ENCODE measurements around the gene ISYNA1. TPM values are rescaled to one million over a fixed set of nuclear protein-coding genes. Genes with fewer than 3 reads are reported as not detected.
"Not testable (repeated sequence)": the region's sequence is repeated elsewhere in the genome, so short reads cannot be mapped to it uniquely, and the experiment has no call there.

ISYNA1 gene
- total RNA-seq, 2 experiments from 2014 or later: 19.3 to 20.0 TPM

DNA sequence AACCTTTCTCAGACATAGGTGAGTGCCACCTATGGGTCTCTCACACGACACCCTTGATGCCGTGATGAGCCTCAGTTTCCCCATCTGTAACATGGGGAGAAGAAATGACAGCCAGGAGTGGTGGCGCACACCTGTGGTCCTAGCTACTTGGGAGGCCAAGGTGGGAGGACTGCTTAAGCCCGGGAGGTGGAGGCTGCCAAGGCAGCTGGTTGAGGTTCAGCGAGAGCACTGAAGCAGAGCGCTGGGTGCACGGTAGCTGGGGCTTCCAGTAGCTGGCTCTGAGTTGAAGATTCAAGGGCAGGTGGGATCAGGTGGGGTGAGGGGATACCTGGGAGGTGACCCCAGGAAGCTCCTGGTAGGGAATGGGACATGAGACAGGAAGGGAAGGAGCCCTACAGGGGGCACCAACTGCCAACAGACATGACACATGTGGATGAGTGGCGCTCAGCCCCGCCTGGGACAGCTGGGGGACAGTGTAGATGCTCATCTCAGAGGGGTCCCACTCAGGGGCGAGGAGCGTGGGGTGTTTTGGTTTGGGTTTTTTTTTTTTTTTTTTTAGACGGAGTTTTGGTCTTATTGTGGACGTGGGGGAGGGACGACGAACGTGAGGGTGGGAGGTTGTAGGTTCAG, 25.2 kb downstream of the ISYNA1 start:
- H3K27ac Mint-ChIP-seq: peak overlapping the region; percentile 28
- peaks cover 31% of the 10 kb centered on the region for H3K4me1 Mint-ChIP-seq (ENCODE audit: low read depth)
- DNase-seq: no peak
- no peak overlapping the region for H3K4me3 Mint-ChIP-seq
- ChIA-PET POLR2A (no interaction called here), CTCF (interaction anchor here (0.6 to 6.7 kb wide), 8 partner anchors 11 to 349 kb away, joined by 3 to 85 read pairs (median 9); partner anchors contain the start of gene GDF15)
- H3K27me3 Mint-ChIP-seq: peaks cover 17% of the 10 kb centered on the region
- intact Hi-C loops (cut with micrococcal nuclease): loop anchor here (5.0 to 10.0 kb wide), 2 partner anchors 35 to 318 kb away; partner anchors contain the start of gene MAST3
- H3K36me3 Mint-ChIP-seq: no peaks in the 10 kb centered on the region
- H3K9me3 Mint-ChIP-seq: no peaks in the 10 kb centered on the region

DNA sequence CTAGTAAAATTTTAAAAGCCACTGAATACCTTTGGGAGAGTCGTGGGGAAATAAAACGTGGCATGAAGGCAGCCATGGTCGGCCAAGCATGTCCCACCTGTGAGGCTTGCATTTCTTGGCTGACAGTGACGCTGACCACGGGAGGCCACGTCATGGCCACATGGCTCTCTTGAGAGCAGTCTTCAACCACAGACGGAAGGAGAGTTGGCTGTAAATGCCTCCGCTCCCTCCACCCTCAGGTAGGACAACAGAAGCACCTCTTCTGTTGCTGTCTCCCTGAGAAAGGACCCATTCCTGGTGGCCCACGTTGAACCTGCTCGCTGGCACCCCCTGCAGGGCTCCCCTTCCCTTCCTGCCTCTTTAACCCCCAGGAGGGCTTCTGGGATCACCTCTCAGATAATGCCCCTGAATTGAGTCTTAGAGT, 29.9 kb downstream of the ISYNA1 start:
- CTCF ChIA-PET: no interaction called here
- DNase-seq: peak; percentile 46
- no peaks in the 10 kb centered on the region for H3K9me3 Mint-ChIP-seq

DNA sequence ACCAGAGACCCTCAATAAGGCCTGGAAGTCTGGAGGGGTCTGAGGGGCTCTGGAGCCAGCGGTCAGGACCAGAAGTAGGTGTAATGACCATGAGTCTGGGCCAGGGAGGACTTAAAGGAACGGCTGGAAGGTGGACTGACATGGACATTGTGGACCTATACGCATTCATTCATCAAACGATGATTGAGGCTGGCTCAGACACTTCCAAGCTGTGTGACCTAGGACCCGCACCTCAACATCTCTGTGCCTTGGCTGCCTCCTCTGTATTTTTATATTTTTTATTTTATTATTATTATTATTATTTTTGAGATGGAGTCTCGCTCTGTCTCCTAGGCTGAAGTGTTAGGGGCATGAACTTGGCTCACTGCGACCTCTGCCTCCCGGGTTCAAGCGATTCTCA, 31.2 kb downstream of the ISYNA1 start:
- CTCF ChIA-PET: interaction anchor here (0.6 kb wide), 1 partner anchor 178 kb away, joined by 3 read pairs; no protein-coding TSS in a partner anchor
- intact Hi-C loops (cut with micrococcal nuclease): loop anchor here (5.0 kb wide), 1 partner anchor 64 kb away; the partner anchor contains the start of gene PGPEP1
- Mint-ChIP-seq H3K4me1 (ENCODE audit: low read depth) (peaks cover 5% of the 10 kb centered on the region), H3K27me3 (peaks cover 4% of the 10 kb centered on the region), H3K4me3 (no peak overlapping the region), H3K36me3 (no peaks in the 10 kb centered on the region), H3K27ac (no peak overlapping the region), H3K9me3 (no peaks in the 10 kb centered on the region)
- POLR2A ChIA-PET: no interaction called here
- DNase-seq: no peak

More for the DNA sequence above, 29.9 kb downstream of the ISYNA1 start:
- intact Hi-C loops (cut with micrococcal nuclease): loop anchor here (5.0 kb wide), 1 partner anchor 66 kb away; the partner anchor contains the start of gene PGPEP1
- Mint-ChIP-seq H3K27me3 (peaks cover 8% of the 10 kb centered on the region), H3K4me1 (ENCODE audit: low read depth) (peaks cover 5% of the 10 kb centered on the region), H3K36me3 (no peaks in the 10 kb centered on the region), H3K27ac (no peak overlapping the region), H3K4me3 (no peak overlapping the region)
- POLR2A ChIA-PET: no interaction called here

DNA sequence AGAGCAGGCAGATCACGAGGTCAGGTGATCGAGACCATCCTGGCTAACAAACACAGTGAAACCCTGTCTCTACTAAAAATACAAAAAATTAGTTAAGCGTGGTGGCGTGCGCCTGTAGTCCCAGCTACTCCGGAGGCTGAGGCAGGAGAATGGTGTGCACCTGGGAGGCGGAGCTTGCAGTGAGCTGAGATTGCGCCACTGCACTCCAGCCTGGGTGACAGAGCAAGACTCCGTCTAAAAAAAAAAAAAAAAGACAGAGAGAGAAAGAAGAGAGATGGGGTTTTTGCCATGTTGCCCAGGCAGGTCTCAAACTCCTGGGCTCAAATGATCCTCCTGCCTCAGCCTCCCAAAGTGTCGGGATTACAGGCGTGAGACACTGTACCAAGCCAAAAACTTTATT, 32.2 kb downstream of the ISYNA1 start:
- H3K4me3 Mint-ChIP-seq; H3K27me3 Mint-ChIP-seq; H3K36me3 Mint-ChIP-seq; H3K9me3 Mint-ChIP-seq; POLR2A ChIA-PET; H3K4me1 Mint-ChIP-seq (ENCODE audit: low read depth); H3K27ac Mint-ChIP-seq; CTCF ChIA-PET; DNase-seq: not testable (repeated sequence)
- intact Hi-C loops (cut with micrococcal nuclease): loop anchor here (5.0 kb wide), 1 partner anchor 63 kb away; the partner anchor contains the start of gene PGPEP1

DNA sequence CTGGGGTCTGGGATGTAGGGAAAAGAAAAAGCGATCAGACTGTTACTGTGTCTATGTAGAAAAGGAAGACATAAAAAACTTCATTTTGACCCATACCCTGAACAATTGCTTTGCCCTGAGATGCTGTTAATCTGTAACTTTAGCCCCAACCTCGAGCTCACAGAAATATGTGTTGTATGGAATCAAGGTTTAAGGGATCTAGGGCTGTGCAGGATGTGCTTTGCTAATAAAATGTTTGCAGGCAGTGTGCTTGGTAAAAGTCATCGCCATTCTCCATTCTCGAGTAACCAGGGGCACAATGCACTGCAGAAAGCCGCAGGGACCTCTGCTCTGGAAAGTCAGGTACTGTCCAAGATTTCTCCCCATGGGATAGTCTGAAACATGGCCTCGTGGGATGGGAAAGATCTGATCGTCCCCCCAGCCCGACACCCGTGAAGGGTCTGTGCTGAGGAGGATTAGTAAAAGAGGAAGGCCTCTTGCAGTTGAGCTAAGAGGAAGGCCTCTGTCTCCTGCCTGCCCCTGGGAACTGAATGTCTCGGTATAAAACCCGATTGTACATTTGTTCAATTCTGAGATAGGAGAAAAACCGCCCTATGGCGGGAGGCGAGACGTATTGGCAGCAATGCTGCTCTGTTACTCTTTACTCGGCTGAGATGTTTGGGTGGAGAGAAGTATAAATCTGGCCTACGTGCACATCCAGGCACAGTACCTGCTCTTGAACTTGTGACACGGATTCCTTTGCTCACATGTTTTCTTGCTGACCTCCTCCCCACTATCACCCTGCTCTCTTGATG, 35.3 kb downstream of the ISYNA1 start:
- DNase-seq; POLR2A ChIA-PET; H3K9me3 Mint-ChIP-seq; intact Hi-C loops (cut with micrococcal nuclease); H3K36me3 Mint-ChIP-seq; H3K4me3 Mint-ChIP-seq; H3K27ac Mint-ChIP-seq; H3K4me1 Mint-ChIP-seq (ENCODE audit: low read depth); H3K27me3 Mint-ChIP-seq: not testable (repeated sequence)
- CTCF ChIA-PET: interaction anchor here (0.8 to 1.6 kb wide), 2 partner anchors 8 to 10 kb away, joined by 4 read pairs; no protein-coding TSS in a partner anchor

DNA sequence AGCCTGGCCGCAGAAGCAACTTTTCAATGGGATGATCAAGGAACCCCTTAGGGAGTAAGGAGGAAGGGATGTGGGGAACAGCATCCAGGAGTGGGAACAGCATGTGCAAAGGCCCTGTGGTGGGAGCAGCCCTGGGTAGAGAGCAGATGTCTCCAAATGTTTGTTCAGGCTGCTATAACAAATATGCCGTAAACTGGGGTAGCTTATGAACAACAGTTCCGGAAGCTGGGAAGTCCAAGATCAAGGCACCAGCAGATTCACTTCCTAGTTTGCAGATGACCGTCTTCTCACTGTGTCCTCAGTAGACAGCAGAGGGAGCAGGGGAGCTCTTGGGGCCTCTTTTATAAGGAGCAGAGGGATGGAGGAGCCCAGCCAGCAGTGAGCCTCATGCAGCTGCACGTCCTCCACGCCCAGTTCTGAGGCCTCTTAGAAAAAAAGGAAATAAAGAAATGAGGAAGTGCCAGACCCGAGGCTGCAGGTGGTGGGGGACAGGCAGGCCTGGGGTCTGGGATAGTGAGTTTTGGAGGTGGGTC, 36.3 kb downstream of the ISYNA1 start:
- Mint-ChIP-seq H3K27me3 (peaks cover 15% of the 10 kb centered on the region), H3K27ac (no peak overlapping the region), H3K9me3 (no peaks in the 10 kb centered on the region), H3K36me3 (no peaks in the 10 kb centered on the region), H3K4me3 (no peak overlapping the region), H3K4me1 (ENCODE audit: low read depth) (no peaks in the 10 kb centered on the region)
- POLR2A ChIA-PET: no interaction called here
- DNase-seq: no peak
- CTCF ChIA-PET: interaction anchor here (0.8 to 1.6 kb wide), 3 partner anchors 9 to 14 kb away, joined by 3 to 4 read pairs (median 4); no protein-coding TSS in a partner anchor
- intact Hi-C loops (cut with micrococcal nuclease): no loop called here

DNA sequence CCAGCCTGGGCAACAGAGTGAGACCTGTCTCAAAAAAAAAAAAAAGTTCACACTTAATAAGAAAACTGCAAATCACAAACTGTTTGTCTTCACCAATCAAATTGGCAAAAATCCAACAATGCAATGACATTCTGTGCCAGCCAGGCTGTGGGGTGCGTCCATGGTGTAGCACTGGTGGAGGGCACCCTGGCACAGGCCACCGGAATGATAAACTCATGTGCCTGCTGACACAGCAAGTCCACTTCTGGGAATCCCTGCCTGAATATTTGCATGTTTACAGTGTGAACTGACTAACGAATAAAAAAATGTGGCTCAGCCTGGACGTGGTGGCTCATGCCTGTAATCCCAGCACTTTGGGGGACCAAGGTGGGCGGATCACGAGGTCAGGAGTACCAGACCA, 38.9 kb downstream of the ISYNA1 start:
- CTCF ChIA-PET: interaction anchor here (3.0 kb wide), 1 partner anchor 10 kb away, joined by 21 read pairs; no protein-coding TSS in a partner anchor
- intact Hi-C loops (cut with micrococcal nuclease): no loop called here

DNA sequence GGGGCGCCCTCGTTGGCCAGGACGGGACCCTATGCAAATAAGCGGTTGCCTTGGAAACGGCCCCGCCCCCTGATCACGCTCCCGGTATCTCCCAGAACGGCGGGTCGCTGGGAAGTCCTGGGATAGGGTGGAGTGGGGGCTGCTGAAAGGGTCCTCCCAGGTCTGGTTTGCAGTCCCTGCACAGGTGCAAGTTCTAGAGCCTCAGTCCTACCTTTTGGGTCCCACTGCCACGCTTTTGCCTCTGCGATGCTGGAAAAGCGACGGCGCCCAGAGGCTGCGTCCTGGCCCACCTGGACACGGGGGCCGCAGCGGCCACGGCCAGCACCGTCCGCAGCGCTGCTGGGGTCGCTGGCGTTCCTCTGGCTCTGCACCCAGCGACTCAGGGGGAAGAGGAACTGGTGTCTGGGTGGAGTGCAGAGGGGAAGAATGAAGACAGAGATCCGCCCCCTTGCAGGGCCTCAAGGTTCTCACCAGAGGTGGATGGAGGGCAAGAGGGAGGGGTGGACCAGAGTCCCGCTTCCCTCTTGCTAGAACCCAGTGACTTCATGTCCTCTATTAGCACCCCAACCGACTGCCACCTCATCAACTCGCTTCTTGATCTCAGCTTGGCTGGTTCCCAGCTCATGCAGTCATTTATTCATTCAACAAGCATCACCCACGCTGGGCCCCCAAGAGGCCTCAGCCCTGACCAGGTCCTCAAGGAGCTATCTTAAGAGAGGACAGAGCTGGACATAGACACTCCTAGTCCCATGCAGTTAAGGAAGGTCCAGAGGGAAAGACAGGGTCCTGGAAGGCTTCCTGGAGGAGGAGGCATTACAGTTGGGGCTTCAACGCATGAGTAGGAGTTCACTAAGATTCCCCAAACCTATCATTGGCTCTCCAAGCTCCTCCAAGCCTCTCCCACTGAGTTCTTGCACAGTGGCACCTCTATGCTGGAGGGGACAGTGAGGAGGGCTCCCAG, 40.4 kb downstream of the ISYNA1 start, which contains the start of gene LRRC25:
LRRC25 (minus strand) TSS at position 381 of the 961 bp plus-strand sequence. CDS start 659 bp downstream, outside the sequence.
- Mint-ChIP-seq H3K4me1 (ENCODE audit: low read depth) (no peaks in the 10 kb centered on the region), H3K4me3 (no peak within 1 kb of the TSS), H3K9me3 (no peaks in the 10 kb centered on the region), H3K27ac (no peak within 1 kb of the TSS), H3K36me3 (no peaks in the 10 kb centered on the region), H3K27me3 (peaks cover 24% of the 10 kb centered on the region)
- DNase-seq: peak; percentile 18
- intact Hi-C loops (cut with micrococcal nuclease): no loop called here
- ChIA-PET POLR2A (interaction anchor here (0.7 kb wide), 1 partner anchor 55 kb away, joined by 3 read pairs; no protein-coding TSS in a partner anchor), CTCF (interaction anchor here (0.8 to 3.0 kb wide), 2 partner anchors 9 to 69 kb away, joined by 3 to 21 read pairs; no protein-coding TSS in a partner anchor)

More for the DNA sequence above, 38.9 kb downstream of the ISYNA1 start:
- Mint-ChIP-seq H3K4me3 (no peak overlapping the region), H3K36me3 (no peaks in the 10 kb centered on the region), H3K27me3 (peaks cover 24% of the 10 kb centered on the region), H3K4me1 (ENCODE audit: low read depth) (no peaks in the 10 kb centered on the region), H3K9me3 (no peaks in the 10 kb centered on the region), H3K27ac (no peak overlapping the region)
- POLR2A ChIA-PET: no interaction called here
- DNase-seq: no peak

DNA sequence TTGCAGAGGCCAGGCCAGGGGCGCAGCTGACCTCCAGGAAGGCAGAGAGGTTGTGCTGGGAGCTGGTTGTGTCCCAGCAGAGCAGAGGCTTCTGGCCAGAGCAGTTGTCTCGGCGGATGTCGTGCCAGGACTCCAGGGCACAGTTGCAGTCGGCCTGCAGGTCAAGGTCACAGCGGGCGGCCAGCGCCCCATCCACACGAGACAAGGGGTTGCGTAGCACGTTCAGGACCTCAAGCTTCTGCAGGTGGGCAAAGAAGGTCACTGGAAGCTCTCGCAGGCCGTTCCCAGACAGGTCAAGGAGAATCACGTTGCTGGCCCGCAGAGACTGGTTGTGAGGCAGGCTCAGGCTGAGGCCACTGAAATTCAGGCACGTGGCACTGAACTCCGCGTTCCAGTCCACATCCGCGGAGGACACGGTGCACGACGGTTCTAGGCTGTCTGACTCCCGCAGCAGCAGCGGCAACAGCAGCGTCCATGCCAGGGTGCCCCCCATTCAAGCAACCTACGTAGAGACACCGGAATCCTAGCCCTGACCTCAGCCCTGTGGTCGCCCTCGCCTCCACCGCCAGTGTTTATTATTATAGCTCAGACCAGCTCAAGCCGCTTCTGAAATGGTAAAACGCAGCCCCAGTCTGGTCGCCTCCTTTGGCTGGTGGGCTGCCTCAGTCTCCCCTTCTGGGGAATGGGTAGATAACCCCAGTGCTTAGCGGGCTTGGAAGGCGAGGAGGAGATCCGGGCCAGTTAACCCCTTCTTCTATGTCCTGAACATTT, 41.3 kb downstream of the ISYNA1 start:
- H3K9me3 Mint-ChIP-seq: no peaks in the 10 kb centered on the region
- H3K27me3 Mint-ChIP-seq: peaks cover 26% of the 10 kb centered on the region
- DNase-seq: no peak
- ChIA-PET POLR2A (no interaction called here), CTCF (interaction anchor here (1.2 to 3.0 kb wide), 2 partner anchors 8 to 15 kb away, joined by 4 to 21 read pairs; no protein-coding TSS in a partner anchor)
- intact Hi-C loops (cut with micrococcal nuclease): no loop called here
- no peaks in the 10 kb centered on the region for H3K36me3 Mint-ChIP-seq
- no peaks in the 10 kb centered on the region for H3K4me1 Mint-ChIP-seq (ENCODE audit: low read depth)
- no peak overlapping the region for H3K27ac Mint-ChIP-seq
- H3K4me3 Mint-ChIP-seq: no peak overlapping the region

DNA sequence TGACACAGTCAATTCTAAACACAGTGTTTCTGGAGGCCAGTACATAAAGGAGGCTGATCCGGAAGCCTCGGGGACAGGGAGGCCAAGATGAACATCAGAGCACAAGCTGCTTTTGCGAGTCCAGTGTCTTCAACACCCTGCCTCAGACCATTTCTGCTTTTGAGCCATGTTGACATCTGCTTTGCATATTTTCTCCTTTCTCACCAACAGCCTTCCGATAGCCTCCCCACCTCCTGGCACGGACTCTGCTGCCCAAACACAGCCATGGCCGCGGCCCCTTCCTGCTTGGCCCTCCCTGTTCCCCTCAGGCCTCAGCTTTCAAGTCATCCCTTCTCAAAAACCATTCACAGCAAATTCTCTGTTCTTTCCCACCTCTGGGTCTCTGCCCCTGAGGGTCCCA, 44.1 kb downstream of the ISYNA1 start:
- ChIA-PET CTCF (interaction anchor here (1.2 kb wide), 1 partner anchor 186 kb away, joined by 4 read pairs; no protein-coding TSS in a partner anchor), POLR2A (no interaction called here)
- Mint-ChIP-seq H3K4me3 (no peak overlapping the region), H3K4me1 (ENCODE audit: low read depth) (no peaks in the 10 kb centered on the region), H3K27ac (no peak overlapping the region), H3K9me3 (no peaks in the 10 kb centered on the region), H3K27me3 (peaks cover 26% of the 10 kb centered on the region), H3K36me3 (no peaks in the 10 kb centered on the region)
- DNase-seq: no peak
- intact Hi-C loops (cut with micrococcal nuclease): no loop called here

Data from activated CD4-positive, alpha-beta memory T cell treated with anti-CD3 and anti-CD28 coated beads for 36 hours (primary cell).